ENCODE data around the gene ANXA10.
A peak's percentile ranks its signal among the peaks of the same experiment; 100 is the strongest.
"Not testable (repeated sequence)": the region's sequence is repeated elsewhere in the genome, so short reads cannot be mapped to it uniquely, and the experiment has no call there.

ANXA10 gene

GRCh38 chr4:168119890-168120289 is 27.6 kb downstream of the ANXA10 start:
- no peak for DNase-seq

GRCh38 chr4:168120811-168121210 is 28.5 kb downstream of the ANXA10 start:
- DNase-seq: no peak

GRCh38 chr4:168124008-168124641 is 31.8 kb downstream of the ANXA10 start:
- DNase-seq: no peak

GRCh38 chr4:168126952-168127351 is 34.6 kb downstream of the ANXA10 start:
- DNase-seq: no peak

GRCh38 chr4:168128601-168129000 is 36.3 kb downstream of the ANXA10 start:
- no peak for DNase-seq

GRCh38 chr4:168129046-168129772 is 36.9 kb downstream of the ANXA10 start:
- no peak for DNase-seq

- no peak for DNase-seq
These were observed 37.5 kb downstream of the ANXA10 start for GRCh38 chr4:168129802-168130201.

GRCh38 chr4:168131196-168131595 is 38.9 kb downstream of the ANXA10 start:
- no peak for DNase-seq

- DNase-seq: no peak
These were observed 42.3 kb downstream of the ANXA10 start for GRCh38 chr4:168134651-168135050.

- not testable (repeated sequence) for DNase-seq
These were observed 43.5 kb downstream of the ANXA10 start for GRCh38 chr4:168135860-168136259.

GRCh38 chr4:168137695-168138094 is 45.4 kb downstream of the ANXA10 start:
- DNase-seq: not testable (repeated sequence)

- DNase-seq: no peak
These were observed 45.8 kb downstream of the ANXA10 start for GRCh38 chr4:168138143-168138542.

- DNase-seq: no peak
These were observed 47.0 kb downstream of the ANXA10 start for GRCh38 chr4:168139336-168139735.

GRCh38 chr4:168141733-168142132 is 49.4 kb downstream of the ANXA10 start:
- DNase-seq: no peak

GRCh38 chr4:168143601-168144000 is 51.3 kb downstream of the ANXA10 start:
- no peak for DNase-seq

- no peak for DNase-seq
These were observed 58.2 kb downstream of the ANXA10 start for GRCh38 chr4:168150420-168151050.

GRCh38 chr4:168151327-168151726 is 59.0 kb downstream of the ANXA10 start:
- no peak for DNase-seq

- DNase-seq: no peak
These were observed 60.6 kb downstream of the ANXA10 start for GRCh38 chr4:168152837-168153500.

GRCh38 chr4:168153596-168154440 is 61.5 kb downstream of the ANXA10 start:
- DNase-seq: peak; percentile 44

GRCh38 chr4:168154546-168155277 is 62.4 kb downstream of the ANXA10 start:
- no peak for DNase-seq

- DNase-seq: no peak
These were observed 70.3 kb downstream of the ANXA10 start for GRCh38 chr4:168162604-168163003.

- DNase-seq: no peak
These were observed 70.8 kb downstream of the ANXA10 start for GRCh38 chr4:168163106-168163505.
